Adrenal gland (tissue), 12 donors: Measurements from ENCODE around the gene EDEM1. TPM values are rescaled to one million over a fixed set of nuclear protein-coding genes. Genes with fewer than 3 reads are reported as not detected.
A peak's percentile ranks its signal among the peaks of the same experiment; 100 is the strongest.

Source experiments
- DNase-seq, 7 donors: peaks; one replicate each; pipeline ENCODE4 v3.0.0-alpha.2; 2019 to 2020
- H3K27ac ChIP-seq, 5 donors: fragments of 200-600 bp; sonication (generic) in 4 of 5; 1 replicate in 3 of 5; 2 replicates in 2 of 5; pipeline versions ENCODE4 v1.5.1 to v1.8.0; 2016 to 2020; ENCODE audit warnings: mild to moderate bottlenecking in 1 of 5
- H3K27me3 ChIP-seq: fragments of 200-600 bp; 2 replicates; pipeline ENCODE4 v1.8.0; 2021
- H3K36me3 ChIP-seq, 2 donors: fragments of 200-600 bp; replicated peaks in 1 of 2; 1 replicate in 1 of 2; 2 replicates in 1 of 2; pipeline versions ENCODE4 v1.5.1 to v1.8.0; 2018 to 2022
- H3K4me1 ChIP-seq, 2 donors: fragments of 200-600 bp; replicated peaks in 1 of 2; 1 replicate in 1 of 2; 2 replicates in 1 of 2; pipeline versions ENCODE4 v1.5.1 to v1.8.0; 2018 to 2021
- H3K4me3 ChIP-seq, 4 donors: fragments of 200-600 bp; sonication (generic) in 3 of 4; one replicate each; pipeline ENCODE4 v1.5.1; 2016 to 2018
- H3K9me3 ChIP-seq, 3 donors: fragments of 200-600 bp; sonication (generic) in 1 of 3; replicated peaks in 1 of 3; 1 replicate in 2 of 3; 2 replicates in 1 of 3; pipeline versions ENCODE4 v1.5.1 to v1.8.0; 2016 to 2021
- CTCF ChIP-seq, 6 experiments: fragments of 450-650 bp in 4 of 6; fragments of 200-600 bp in 2 of 6; sonication (generic) in 1 of 6; IDR thresholded peaks; 1 replicate in 5 of 6; 2 replicates in 1 of 6; pipeline versions ENCODE4 v1.5.1 to v1.8.0; 2016 to 2021; ENCODE audit warnings: antibody characterized with exemption in 6 of 6, mild to moderate bottlenecking in 2 of 6, moderate library complexity in 1 of 6
- POLR2A ChIP-seq, 2 donors: fragments of 450-650 bp; IDR thresholded peaks; one replicate each; pipeline ENCODE4 v1.6.1; 2017; ENCODE audit warnings: antibody characterized with exemption in 2 of 2, mild to moderate bottlenecking in 2 of 2, moderate library complexity in 1 of 2
- WGBS, 4 donors: extraction: QIAGEN DNeasy Blood & Tissue Kit in 2 of 4; methylation state at CpG; one replicate each; pipeline versions ENCODE4 v1.1.5 to v1.1.7; 2013 to 2017; 5-methylcytosine and 5-hydroxymethylcytosine counted together
- intact Hi-C, 2 donors: fragments of 100-400 bp; cut with DNase I; formaldehyde crosslinking; loops; one replicate each; pipeline versions ENCODE4 v1.14.1 to v1.15.0; 2022 to 2023
- polyA plus RNA-seq, 3 donors: library from polyadenylated mRNA; stranded (reverse); fragments of 200-250 nt in 2 of 3; fragments of 350-450 nt in 1 of 3; fragmentation: Illumina TruSeq in 1 of 3; extraction: RNeasy Lipid Tissue Mini Kit (QIAGEN cat#74804) in 1 of 3; gene quantifications; one replicate each; pipeline ENCODE4 v1.2.3, GENCODE V29; 2013 to 2014
- total RNA-seq, 9 donors: library from RNA; depleted of rRNA in 4 of 9; stranded (reverse); fragments of >200 nt in 4 of 9; fragments of 120-200 nt in 1 of 9; fragmentation: NEBNext Ultra II Directional in 1 of 9; extraction: Animal tissue kit (Norgen Biotek cat#: 25700) in 1 of 9; gene quantifications; one replicate each; pipeline versions ENCODE4 v1.1.0 to v1.2.4, GENCODE V29; 2013 to 2023
- donor health status: healthy with polysubstance abuse.
- donor health status: Bipolar disorder and iron deficiency.
- donor health status: DM: yes; HTN: yes; CAD: no.
- donor health status: DM: no; HTN: no; CAD: no.
- donor health status: DM: no; HTN: no; CAD: no.
- donor health status: DM: yes; HTN: yes; CAD: no.

The EDEM1 gene
- total and polyA plus RNA-seq, 12 donors = 3.1 to 63.6 (median 31.2) TPM

GRCh38 chr3:5220667-5221431 is 33.3 kb downstream of the EDEM1 start:
- Histone ChIP-seq H3K27ac (no peak overlapping the region), H3K9me3 (no peaks in the 10 kb centered on the region), H3K27me3 (no peaks in the 10 kb centered on the region), H3K36me3 (peaks cover 0 to 18% of the 10 kb centered on the region in 2 donors), H3K4me3 (no peak overlapping the region), H3K4me1 (no peaks in the 10 kb centered on the region)
- intact Hi-C loops = no loop called here
- 82 to 94% (median 85%) methylated on average over 10 to 11 of the region's 11 CpGs for WGBS, 4 donors
- TF ChIP-seq POLR2A (IDR thresholded peaks at IDR 0.05) (no peak), CTCF (IDR thresholded peaks at IDR 0.05) (no peak)
- no peak for DNase-seq

GRCh38 chr3:5221701-5222100 is 34.2 kb downstream of the EDEM1 start:
- Histone ChIP-seq H3K36me3 (peaks cover 0 to 9% of the 10 kb centered on the region in 2 donors), H3K9me3 (no peaks in the 10 kb centered on the region), H3K27me3 (no peaks in the 10 kb centered on the region), H3K4me1 (no peaks in the 10 kb centered on the region), H3K4me3 (no peak overlapping the region), H3K27ac (no peak overlapping the region)
- TF ChIP-seq POLR2A (IDR thresholded peaks at IDR 0.05) (no peak), CTCF (IDR thresholded peaks at IDR 0.05) (no peak)
- DNase-seq = no peak
- WGBS, 4 donors = 54 to 71% (median 59%) methylated on average over 6 of the region's 6 CpGs
- intact Hi-C loops = no loop called here

GRCh38 chr3:5222283-5223005 is 34.9 kb downstream of the EDEM1 start:
- no peaks in the 10 kb centered on the region for H3K4me1 ChIP-seq
- DNase-seq = no peak
- no peak overlapping the region for H3K4me3 ChIP-seq
- H3K36me3 ChIP-seq = peaks cover 0 to 8% of the 10 kb centered on the region in 2 donors
- H3K9me3 ChIP-seq = no peaks in the 10 kb centered on the region
- H3K27ac ChIP-seq = no peak overlapping the region
- intact Hi-C loops = no loop called here
- TF ChIP-seq POLR2A (IDR thresholded peaks at IDR 0.05) (no peak), CTCF (IDR thresholded peaks at IDR 0.05) (no peak)
- 87 to 92% (median 90%) methylated on average over 7 to 13 of the region's 13 CpGs for WGBS, 4 donors
- no peaks in the 10 kb centered on the region for H3K27me3 ChIP-seq

- TF ChIP-seq POLR2A (IDR thresholded peaks at IDR 0.05) = no peak
- peak; percentile 16 to 59 (median 42) for TF ChIP-seq CTCF (IDR thresholded peaks at IDR 0.05)
- H3K27ac ChIP-seq = no peak overlapping the region
- no peak for DNase-seq
- H3K27me3 ChIP-seq = no peaks in the 10 kb centered on the region
- intact Hi-C loops = no loop called here
- H3K4me3 ChIP-seq = no peak overlapping the region
- no peaks in the 10 kb centered on the region for H3K9me3 ChIP-seq
- H3K36me3 ChIP-seq = no peaks in the 10 kb centered on the region
- WGBS, 4 donors = 27 to 36% (median 33%) methylated on average over 6 of the region's 6 CpGs
- H3K4me1 ChIP-seq = no peaks in the 10 kb centered on the region
Observed at GRCh38 chr3:5226783-5227182, 39.3 kb downstream of the EDEM1 start.
